ENCODE measurements around the gene LGR6.

LGR6 gene

DNA sequence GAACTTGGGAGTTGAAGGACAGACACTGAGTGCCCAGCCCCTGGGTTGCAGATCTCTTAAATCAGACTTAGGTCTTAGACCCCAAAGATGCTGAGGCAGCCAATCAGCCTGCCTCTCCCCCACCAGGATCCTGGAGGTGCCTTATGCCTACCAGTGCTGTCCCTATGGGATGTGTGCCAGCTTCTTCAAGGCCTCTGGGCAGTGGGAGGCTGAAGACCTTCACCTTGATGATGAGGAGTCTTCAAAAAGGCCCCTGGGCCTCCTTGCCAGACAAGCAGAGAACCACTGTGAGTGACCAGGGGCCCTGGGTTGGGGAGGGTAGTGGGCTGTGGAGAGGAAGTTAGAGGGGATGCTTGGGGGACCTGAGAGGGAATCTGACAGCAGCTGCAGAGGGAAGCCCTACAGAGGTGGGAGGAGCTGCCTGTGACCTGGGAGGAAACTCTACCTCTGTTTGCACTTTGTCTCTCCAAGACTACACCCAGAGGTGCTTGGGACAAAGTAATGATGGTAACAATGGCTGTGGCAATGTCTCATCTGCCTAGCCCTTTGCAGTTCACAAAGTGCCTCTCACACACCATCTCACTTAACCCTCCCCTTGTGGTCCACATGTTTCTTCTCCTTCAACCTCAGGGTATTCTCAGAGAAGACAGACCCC lies 116.6 kb downstream of the LGR6 start:
- Histone ChIP-seq H3K9me3 (ENCODE audit: control insufficient read depth, low read length) (no peaks in the 10 kb centered on the region), H3K36me3 (ENCODE audit: control insufficient read depth, insufficient read depth, low read length) (no peaks in the 10 kb centered on the region), H3K4me3 (ENCODE audit: insufficient read depth, low read depth, low read length) (no peak overlapping the region), H3K4me1 (ENCODE audit: control insufficient read depth, insufficient read depth, low read length) (peaks cover 5% of the 10 kb centered on the region), H3K27ac (ENCODE audit: insufficient read depth, low read depth, low read length, poor library complexity, severe bottlenecking) (no peak overlapping the region), H3K27me3 (ENCODE audit: control insufficient read depth, insufficient read depth, low read length, poor library complexity, severe bottlenecking) (no peaks in the 10 kb centered on the region)

DNA sequence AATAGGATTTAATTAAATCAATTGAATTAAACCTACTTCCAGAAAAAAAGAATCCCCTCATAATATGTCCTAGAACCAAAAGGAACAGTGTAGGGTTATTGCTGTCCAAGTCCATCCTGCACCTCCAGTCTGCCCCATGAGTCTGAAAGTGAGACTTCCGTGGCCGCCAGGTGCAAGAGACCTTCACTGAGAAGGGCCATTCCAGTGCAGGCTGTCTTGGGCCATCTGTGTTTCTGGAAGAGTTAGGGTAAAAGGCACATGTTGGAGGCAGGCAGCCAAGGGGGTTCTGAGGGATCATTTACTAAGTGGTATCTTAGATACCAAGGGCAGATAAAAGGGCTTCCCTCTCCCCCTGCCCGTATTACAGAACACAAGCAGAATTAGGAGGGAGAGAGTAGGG lies 117.1 kb downstream of the LGR6 start:
- Histone ChIP-seq H3K9me3 (ENCODE audit: control insufficient read depth, low read length) (no peaks in the 10 kb centered on the region), H3K27me3 (ENCODE audit: control insufficient read depth, insufficient read depth, low read length, poor library complexity, severe bottlenecking) (no peaks in the 10 kb centered on the region), H3K4me1 (ENCODE audit: control insufficient read depth, insufficient read depth, low read length) (peaks cover 5% of the 10 kb centered on the region), H3K36me3 (ENCODE audit: control insufficient read depth, insufficient read depth, low read length) (no peaks in the 10 kb centered on the region), H3K4me3 (ENCODE audit: insufficient read depth, low read depth, low read length) (no peak overlapping the region), H3K27ac (ENCODE audit: insufficient read depth, low read depth, low read length, poor library complexity, severe bottlenecking) (no peak overlapping the region)
- WGBS, 2 experiments = 88 to 94% methylated on average over 2 to 3 of the region's 3 CpGs

DNA sequence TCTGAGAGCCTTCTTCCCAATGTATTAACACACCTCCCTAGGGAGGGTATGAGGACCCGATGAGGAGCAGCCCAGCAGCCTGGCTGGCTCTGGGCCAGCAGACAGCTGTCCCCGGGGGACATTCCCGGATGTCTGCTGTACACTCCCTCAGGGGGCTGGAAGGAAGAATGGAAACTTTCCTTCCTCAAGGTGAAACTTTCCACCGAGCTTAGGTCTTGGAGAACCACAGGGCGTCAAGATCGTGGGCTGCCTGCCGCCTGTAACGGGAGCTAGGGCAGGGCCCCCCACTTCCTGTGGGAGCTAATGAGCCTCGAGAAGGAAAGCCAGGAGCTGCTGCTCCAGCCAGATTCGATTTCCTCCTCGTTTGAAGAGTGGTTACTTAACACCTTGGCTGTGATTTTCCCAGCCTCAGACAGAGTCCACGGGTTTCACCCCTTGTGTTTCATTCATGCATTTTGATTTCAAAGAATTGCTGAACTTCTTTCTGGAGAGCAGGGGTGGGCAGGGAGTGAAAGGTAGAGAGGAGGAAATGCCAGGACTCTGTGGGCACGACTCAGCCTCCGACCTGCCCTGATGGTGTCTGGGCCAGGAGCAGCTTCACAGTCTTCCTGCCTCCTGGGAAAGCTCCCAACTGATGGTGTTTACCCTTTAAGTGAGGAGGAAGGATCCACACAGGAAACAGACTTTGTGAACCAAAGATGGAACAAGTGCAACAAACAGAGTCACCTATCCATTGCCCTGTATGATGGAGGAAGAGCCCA lies 118.5 kb downstream of the LGR6 start:
- H3K27ac ChIP-seq (ENCODE audit: insufficient read depth, low read depth, low read length, poor library complexity, severe bottlenecking) = no peak overlapping the region
- H3K4me3 ChIP-seq (ENCODE audit: insufficient read depth, low read depth, low read length) = no peak overlapping the region
- no peaks in the 10 kb centered on the region for H3K36me3 ChIP-seq (ENCODE audit: control insufficient read depth, insufficient read depth, low read length)
- H3K4me1 ChIP-seq (ENCODE audit: control insufficient read depth, insufficient read depth, low read length) = peaks cover 5% of the 10 kb centered on the region
- WGBS, 2 experiments = 85 to 88% methylated on average over 14 of the region's 14 CpGs
- no peaks in the 10 kb centered on the region for H3K9me3 ChIP-seq (ENCODE audit: control insufficient read depth, low read length)
- H3K27me3 ChIP-seq (ENCODE audit: control insufficient read depth, insufficient read depth, low read length, poor library complexity, severe bottlenecking) = no peaks in the 10 kb centered on the region

DNA sequence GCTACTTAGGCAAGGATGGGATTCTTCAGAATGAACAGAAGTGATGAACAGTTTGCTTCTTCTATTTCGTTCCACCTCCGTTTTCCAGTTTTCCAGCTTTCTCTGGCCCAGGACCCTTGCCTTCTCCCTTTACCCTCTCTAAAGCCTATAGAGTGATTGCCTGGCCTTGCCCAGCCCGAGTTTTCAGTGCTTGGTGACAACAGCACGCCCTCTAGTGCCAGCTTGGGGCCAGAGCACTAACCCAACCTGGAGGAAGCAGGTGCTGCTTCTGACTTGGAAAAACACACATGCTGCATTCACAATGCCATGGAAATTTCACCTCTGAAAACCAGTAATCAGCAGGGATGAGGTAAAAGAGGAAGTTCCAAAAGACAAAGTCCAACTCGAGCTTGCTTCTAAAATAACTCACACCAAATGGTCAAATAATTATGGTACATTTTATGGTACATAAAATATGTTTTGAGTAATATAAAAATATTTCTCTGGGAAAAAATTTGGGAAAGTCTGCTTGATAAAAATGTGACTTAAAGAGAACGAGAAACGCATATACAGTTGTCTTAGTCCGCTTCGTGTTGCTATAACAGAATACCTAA lies 122.1 kb downstream of the LGR6 start:
- 34 to 36% methylated on average over 8 of the region's 9 CpGs for WGBS, 2 experiments
- no peak overlapping the region for H3K27ac ChIP-seq (ENCODE audit: insufficient read depth, low read depth, low read length, poor library complexity, severe bottlenecking)
- H3K27me3 ChIP-seq (ENCODE audit: control insufficient read depth, insufficient read depth, low read length, poor library complexity, severe bottlenecking) = no peaks in the 10 kb centered on the region
- no peak overlapping the region for H3K4me3 ChIP-seq (ENCODE audit: insufficient read depth, low read depth, low read length)
- no peaks in the 10 kb centered on the region for H3K9me3 ChIP-seq (ENCODE audit: control insufficient read depth, low read length)
- H3K4me1 ChIP-seq (ENCODE audit: control insufficient read depth, insufficient read depth, low read length) = no peaks in the 10 kb centered on the region
- no peaks in the 10 kb centered on the region for H3K36me3 ChIP-seq (ENCODE audit: control insufficient read depth, insufficient read depth, low read length)

DNA sequence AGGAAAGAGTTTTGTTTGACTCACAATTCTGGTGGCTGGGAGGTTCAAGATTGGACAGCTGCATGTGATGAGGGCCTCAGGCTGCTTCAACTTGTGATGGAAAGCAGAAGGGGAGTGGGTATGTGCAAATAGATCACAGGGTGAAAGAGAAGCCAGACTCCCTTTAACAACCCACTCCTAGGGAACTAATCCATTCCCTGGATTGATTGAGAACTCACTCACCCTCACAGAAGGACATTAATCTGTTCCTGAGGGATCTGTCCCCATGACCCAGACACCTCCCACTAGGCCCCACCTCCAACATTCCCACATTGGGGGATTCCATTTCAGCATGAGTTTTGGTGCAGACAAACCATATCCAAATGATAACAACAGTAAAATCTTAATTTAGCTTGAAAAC lies 122.6 kb downstream of the LGR6 start:
- Histone ChIP-seq H3K27ac (ENCODE audit: insufficient read depth, low read depth, low read length, poor library complexity, severe bottlenecking) (no peak overlapping the region), H3K9me3 (ENCODE audit: control insufficient read depth, low read length) (no peaks in the 10 kb centered on the region), H3K27me3 (ENCODE audit: control insufficient read depth, insufficient read depth, low read length, poor library complexity, severe bottlenecking) (no peaks in the 10 kb centered on the region), H3K4me3 (ENCODE audit: insufficient read depth, low read depth, low read length) (no peak overlapping the region), H3K4me1 (ENCODE audit: control insufficient read depth, insufficient read depth, low read length) (no peaks in the 10 kb centered on the region), H3K36me3 (ENCODE audit: control insufficient read depth, insufficient read depth, low read length) (no peaks in the 10 kb centered on the region)

DNA sequence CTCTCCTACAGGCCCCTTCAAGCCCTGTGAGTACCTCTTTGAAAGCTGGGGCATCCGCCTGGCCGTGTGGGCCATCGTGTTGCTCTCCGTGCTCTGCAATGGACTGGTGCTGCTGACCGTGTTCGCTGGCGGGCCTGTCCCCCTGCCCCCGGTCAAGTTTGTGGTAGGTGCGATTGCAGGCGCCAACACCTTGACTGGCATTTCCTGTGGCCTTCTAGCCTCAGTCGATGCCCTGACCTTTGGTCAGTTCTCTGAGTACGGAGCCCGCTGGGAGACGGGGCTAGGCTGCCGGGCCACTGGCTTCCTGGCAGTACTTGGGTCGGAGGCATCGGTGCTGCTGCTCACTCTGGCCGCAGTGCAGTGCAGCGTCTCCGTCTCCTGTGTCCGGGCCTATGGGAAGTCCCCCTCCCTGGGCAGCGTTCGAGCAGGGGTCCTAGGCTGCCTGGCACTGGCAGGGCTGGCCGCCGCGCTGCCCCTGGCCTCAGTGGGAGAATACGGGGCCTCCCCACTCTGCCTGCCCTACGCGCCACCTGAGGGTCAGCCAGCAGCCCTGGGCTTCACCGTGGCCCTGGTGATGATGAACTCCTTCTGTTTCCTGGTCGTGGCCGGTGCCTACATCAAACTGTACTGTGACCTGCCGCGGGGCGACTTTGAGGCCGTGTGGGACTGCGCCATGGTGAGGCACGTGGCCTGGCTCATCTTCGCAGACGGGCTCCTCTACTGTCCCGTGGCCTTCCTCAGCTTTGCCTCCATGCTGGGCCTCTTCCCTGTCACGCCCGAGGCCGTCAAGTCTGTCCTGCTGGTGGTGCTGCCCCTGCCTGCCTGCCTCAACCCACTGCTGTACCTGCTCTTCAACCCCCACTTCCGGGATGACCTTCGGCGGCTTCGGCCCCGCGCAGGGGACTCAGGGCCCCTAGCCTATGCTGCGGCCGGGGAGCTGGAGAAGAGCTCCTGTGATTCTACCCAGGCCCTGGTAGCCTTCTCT lies 124.6 kb downstream of the LGR6 start:
- no peaks in the 10 kb centered on the region for H3K36me3 ChIP-seq (ENCODE audit: control insufficient read depth, insufficient read depth, low read length)
- H3K4me1 ChIP-seq (ENCODE audit: control insufficient read depth, insufficient read depth, low read length) = no peaks in the 10 kb centered on the region
- no peaks in the 10 kb centered on the region for H3K27me3 ChIP-seq (ENCODE audit: control insufficient read depth, insufficient read depth, low read length, poor library complexity, severe bottlenecking)
- no peak overlapping the region for H3K27ac ChIP-seq (ENCODE audit: insufficient read depth, low read depth, low read length, poor library complexity, severe bottlenecking)
- no peaks in the 10 kb centered on the region for H3K9me3 ChIP-seq (ENCODE audit: control insufficient read depth, low read length)
- H3K4me3 ChIP-seq (ENCODE audit: insufficient read depth, low read depth, low read length) = no peak overlapping the region
- WGBS, 2 experiments = 93 to 94% methylated on average over 52 of the region's 52 CpGs

DNA sequence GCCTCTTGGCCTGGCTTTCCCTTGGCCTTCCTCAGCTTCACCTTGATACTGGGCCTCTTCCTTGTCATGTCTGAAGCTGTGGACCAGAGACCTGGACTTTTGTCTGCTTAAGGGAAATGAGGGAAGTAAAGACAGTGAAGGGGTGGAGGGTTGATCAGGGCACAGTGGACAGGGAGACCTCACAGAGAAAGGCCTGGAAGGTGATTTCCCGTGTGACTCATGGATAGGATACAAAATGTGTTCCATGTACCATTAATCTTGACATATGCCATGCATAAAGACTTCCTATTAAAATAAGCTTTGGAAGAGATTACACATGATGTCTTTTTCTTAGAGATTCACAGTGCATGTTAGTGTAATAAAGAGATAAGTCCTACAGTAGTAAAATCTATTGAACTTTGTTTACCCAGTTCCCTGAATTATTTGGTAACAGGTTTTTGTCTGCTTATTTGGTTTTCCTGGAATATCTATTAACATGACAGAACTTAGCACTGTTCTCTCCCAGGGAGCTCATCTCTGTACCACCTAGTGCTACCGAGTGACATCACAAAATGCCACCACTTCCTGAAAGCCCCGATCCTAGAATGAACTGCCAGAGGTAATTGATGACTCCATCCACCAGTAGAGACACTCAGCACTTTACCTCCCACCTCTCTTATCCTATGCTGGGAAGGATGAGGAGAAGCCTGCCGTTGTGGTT lies 125.9 kb downstream of the LGR6 start:
- Histone ChIP-seq H3K36me3 (ENCODE audit: control insufficient read depth, insufficient read depth, low read length) (no peaks in the 10 kb centered on the region), H3K9me3 (ENCODE audit: control insufficient read depth, low read length) (no peaks in the 10 kb centered on the region), H3K27me3 (ENCODE audit: control insufficient read depth, insufficient read depth, low read length, poor library complexity, severe bottlenecking) (no peaks in the 10 kb centered on the region), H3K27ac (ENCODE audit: insufficient read depth, low read depth, low read length, poor library complexity, severe bottlenecking) (no peak overlapping the region), H3K4me1 (ENCODE audit: control insufficient read depth, insufficient read depth, low read length) (no peaks in the 10 kb centered on the region), H3K4me3 (ENCODE audit: insufficient read depth, low read depth, low read length) (no peak overlapping the region)
- WGBS, 2 experiments = 89% methylated on average over 4 of the region's 4 CpGs

DNA sequence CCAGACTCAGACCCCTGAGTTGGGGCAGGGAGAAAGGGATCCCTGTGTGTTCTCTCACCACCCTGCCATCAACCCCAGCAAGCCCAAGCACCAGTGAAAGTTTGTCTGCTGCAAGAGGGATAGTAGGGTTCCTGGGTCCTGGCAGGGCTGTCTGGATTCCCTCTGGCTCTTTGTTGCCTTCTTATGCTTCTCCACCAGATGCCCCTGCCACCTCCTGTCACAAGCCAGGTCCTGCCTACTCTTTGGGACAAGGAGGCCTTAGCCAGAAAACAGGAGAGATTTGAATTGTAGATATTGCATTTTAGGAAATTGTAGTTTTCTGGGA lies 126.4 kb downstream of the LGR6 start:
- H3K4me3 ChIP-seq (ENCODE audit: insufficient read depth, low read depth, low read length) = no peak overlapping the region
- H3K27ac ChIP-seq (ENCODE audit: insufficient read depth, low read depth, low read length, poor library complexity, severe bottlenecking) = no peak overlapping the region
- no peaks in the 10 kb centered on the region for H3K36me3 ChIP-seq (ENCODE audit: control insufficient read depth, insufficient read depth, low read length)
- no peaks in the 10 kb centered on the region for H3K27me3 ChIP-seq (ENCODE audit: control insufficient read depth, insufficient read depth, low read length, poor library complexity, severe bottlenecking)
- no peaks in the 10 kb centered on the region for H3K9me3 ChIP-seq (ENCODE audit: control insufficient read depth, low read length)
- no peaks in the 10 kb centered on the region for H3K4me1 ChIP-seq (ENCODE audit: control insufficient read depth, insufficient read depth, low read length)

DNA sequence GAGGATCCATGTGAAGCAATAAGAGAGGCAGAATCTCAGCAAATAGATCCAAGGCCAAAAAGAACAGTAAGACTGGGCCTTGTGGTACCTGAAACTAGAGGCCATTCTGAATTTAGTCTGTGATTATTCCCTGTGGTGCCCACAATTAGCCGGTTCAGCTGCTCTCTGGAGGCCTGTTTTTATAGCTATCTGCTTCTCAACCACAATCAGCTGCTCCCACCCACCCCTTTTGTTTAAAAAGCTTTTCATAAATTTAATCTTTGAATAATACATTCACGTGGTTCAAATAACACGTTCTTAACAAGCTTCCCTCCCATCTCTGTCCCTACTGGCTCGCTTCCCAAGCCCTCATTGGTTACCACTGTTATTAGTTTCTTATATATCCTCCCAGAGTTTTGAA lies 130.1 kb downstream of the LGR6 start:
- Histone ChIP-seq H3K4me3 (ENCODE audit: insufficient read depth, low read depth, low read length) (no peak overlapping the region), H3K27ac (ENCODE audit: insufficient read depth, low read depth, low read length, poor library complexity, severe bottlenecking) (no peak overlapping the region), H3K4me1 (ENCODE audit: control insufficient read depth, insufficient read depth, low read length) (no peaks in the 10 kb centered on the region), H3K27me3 (ENCODE audit: control insufficient read depth, insufficient read depth, low read length, poor library complexity, severe bottlenecking) (no peaks in the 10 kb centered on the region), H3K9me3 (ENCODE audit: control insufficient read depth, low read length) (no peaks in the 10 kb centered on the region), H3K36me3 (ENCODE audit: control insufficient read depth, insufficient read depth, low read length) (no peaks in the 10 kb centered on the region)
- WGBS, 2 experiments = 92 to 96% methylated on average over 4 of the region's 4 CpGs
